ENCODE data around the gene PNPLA7. TPM values are rescaled to one million over a fixed set of nuclear protein-coding genes. Genes with fewer than 3 reads are reported as not detected.

PNPLA7 gene
- total RNA-seq, 1 experiment from 2014 or later, result 0.10 TPM

- DNase-seq (ENCODE audit: extremely low read depth, low read depth), result no peak
Observed at GRCh38 chr9:137437691-137438590, 112.3 kb downstream of the PNPLA7 start.

GRCh38 chr9:137436761-137437600 is 113.2 kb downstream of the PNPLA7 start:
- no peak for DNase-seq (ENCODE audit: extremely low read depth, low read depth)

- DNase-seq (ENCODE audit: extremely low read depth, low read depth), result peak; percentile 67
Observed at GRCh38 chr9:137435980-137436760, 114.0 kb downstream of the PNPLA7 start.

- no peak for DNase-seq (ENCODE audit: extremely low read depth, low read depth)
Observed at GRCh38 chr9:137435381-137435891, 114.8 kb downstream of the PNPLA7 start.

- no peak for DNase-seq (ENCODE audit: extremely low read depth, low read depth)
Observed at GRCh38 chr9:137434498-137435380, 115.5 kb downstream of the PNPLA7 start.

GRCh38 chr9:137433916-137434431 is 116.2 kb downstream of the PNPLA7 start:
- no peak for DNase-seq (ENCODE audit: extremely low read depth, low read depth)

GRCh38 chr9:137433349-137433915 is 116.8 kb downstream of the PNPLA7 start:
- DNase-seq (ENCODE audit: extremely low read depth, low read depth), result no peak

- DNase-seq (ENCODE audit: extremely low read depth, low read depth), result no peak
Observed at GRCh38 chr9:137432687-137433348, 117.4 kb downstream of the PNPLA7 start.

GRCh38 chr9:137431416-137431931 is 118.7 kb downstream of the PNPLA7 start:
- DNase-seq (ENCODE audit: extremely low read depth, low read depth), result no peak

- DNase-seq (ENCODE audit: extremely low read depth, low read depth), result no peak
Observed at GRCh38 chr9:137430723-137431415, 119.3 kb downstream of the PNPLA7 start.

GRCh38 chr9:137429974-137430722 is 120.1 kb downstream of the PNPLA7 start:
- DNase-seq (ENCODE audit: extremely low read depth, low read depth), result no peak

GRCh38 chr9:137429546-137429890 is 120.7 kb downstream of the PNPLA7 start:
- DNase-seq (ENCODE audit: extremely low read depth, low read depth), result no peak

GRCh38 chr9:137428841-137429545 is 121.2 kb downstream of the PNPLA7 start:
- DNase-seq (ENCODE audit: extremely low read depth, low read depth), result no peak

- no peak for DNase-seq (ENCODE audit: extremely low read depth, low read depth)
Observed at GRCh38 chr9:137428311-137428630, 121.9 kb downstream of the PNPLA7 start.

- no peak for DNase-seq (ENCODE audit: extremely low read depth, low read depth)
Observed at GRCh38 chr9:137427454-137428310, 122.5 kb downstream of the PNPLA7 start.
